Endothelial cell (in vitro differentiated cells): Measurements from ENCODE around the gene PLPP7. TPM values are rescaled to one million over a fixed set of nuclear protein-coding genes. Genes with fewer than 3 reads are reported as not detected.

Experiments
- DNase-seq: peaks from one replicate; pipeline ENCODE4 v3.0.0; 2021; ENCODE audit warnings: low spot score
- H3K27ac Mint-ChIP-seq: one replicate; pipeline ENCODE4 v1.8.0; 2021; ENCODE audit warnings: mixed read lengths, inconsistent platforms; ENCODE audit not compliant: unreplicated experiment
- H3K27me3 Mint-ChIP-seq: one replicate; pipeline ENCODE4 v1.8.0; 2021; ENCODE audit warnings: mild to moderate bottlenecking, moderate library complexity, mixed read lengths, inconsistent platforms; ENCODE audit not compliant: unreplicated experiment
- H3K36me3 Mint-ChIP-seq: one replicate; pipeline ENCODE4 v1.8.0; 2021; ENCODE audit warnings: mild to moderate bottlenecking, low read depth, mixed read lengths, inconsistent platforms; ENCODE audit not compliant: unreplicated experiment
- H3K4me1 Mint-ChIP-seq: one replicate; pipeline ENCODE4 v1.8.0; 2021; ENCODE audit warnings: mild to moderate bottlenecking, mixed read lengths, inconsistent platforms; ENCODE audit not compliant: unreplicated experiment
- H3K4me3 Mint-ChIP-seq: one replicate; pipeline ENCODE4 v1.8.0; 2021; ENCODE audit warnings: mild to moderate bottlenecking, mixed read lengths, inconsistent platforms; ENCODE audit not compliant: unreplicated experiment
- H3K9me3 Mint-ChIP-seq: one replicate; pipeline ENCODE4 v1.8.0; 2021; ENCODE audit warnings: mixed read lengths, inconsistent platforms; ENCODE audit not compliant: unreplicated experiment
- total RNA-seq: library from RNA; stranded (reverse); fragmentation: NEBNext Ultra II Directional; extraction: Animal tissue kit (Norgen Biotek cat#: 25700); gene quantifications from one replicate; pipeline ENCODE4 v1.2.1, GENCODE V29; 2021; ENCODE audit not compliant: unreplicated experiment
- TF ChIP-seq, protein P1 (sequence below): fragments of 200-600 bp; sonication (generic); IDR thresholded peaks from one replicate; pipeline ENCODE4 v1.5.0; 2021; ENCODE audit warnings: antibody characterized with exemption; ENCODE audit not compliant: unreplicated experiment

The PLPP7 gene
- total RNA-seq, 1 donor from 2014 or later: 4.9 TPM

DNA sequence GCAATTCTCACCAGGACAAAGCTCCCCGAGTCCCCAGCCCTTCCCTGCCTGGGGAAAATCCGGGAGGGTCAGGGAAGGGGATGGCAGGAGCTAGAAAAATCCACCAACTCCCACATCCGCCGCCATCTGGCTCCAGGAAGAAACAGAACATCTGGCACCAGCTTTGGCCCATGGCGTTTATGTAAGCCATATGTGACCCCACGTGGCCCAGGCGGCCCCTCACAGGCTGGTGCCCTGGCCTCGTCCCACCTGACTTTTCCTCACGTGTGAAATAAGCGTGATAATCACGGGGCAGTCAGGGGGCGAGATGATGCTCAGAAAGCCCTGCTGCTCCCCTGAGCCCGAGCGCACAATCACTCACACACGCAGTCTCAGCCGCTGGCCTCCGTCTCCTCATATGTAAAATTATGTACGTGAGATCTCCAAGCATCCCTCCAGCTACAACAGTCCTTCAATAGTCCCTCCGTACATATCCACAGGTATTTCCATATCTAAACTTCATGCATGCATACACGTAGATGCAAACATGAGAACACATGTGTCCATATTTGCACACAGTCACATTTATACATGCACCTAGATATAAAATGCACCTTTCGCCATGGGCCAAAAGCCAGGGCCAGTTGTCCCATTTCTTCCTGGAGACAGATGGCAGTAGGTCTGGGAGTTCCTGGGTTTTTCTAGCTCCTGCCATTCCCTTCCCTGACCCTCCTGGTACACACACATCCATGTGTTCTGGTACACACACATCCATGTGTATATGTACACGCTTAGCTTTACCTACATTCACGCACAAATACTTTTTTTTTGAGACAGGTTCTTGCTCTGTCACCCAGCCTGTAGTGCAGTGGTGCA is 28.9 kb downstream of the PLPP7 start:
- Mint-ChIP-seq H3K9me3 (no peaks in the 10 kb centered on the region), H3K36me3 (no peaks in the 10 kb centered on the region), H3K27me3 (peaks cover 5% of the 10 kb centered on the region), H3K27ac (no peak overlapping the region), H3K4me3 (no peak overlapping the region), H3K4me1 (no peaks in the 10 kb centered on the region)
- TF ChIP-seq, protein P1, sequence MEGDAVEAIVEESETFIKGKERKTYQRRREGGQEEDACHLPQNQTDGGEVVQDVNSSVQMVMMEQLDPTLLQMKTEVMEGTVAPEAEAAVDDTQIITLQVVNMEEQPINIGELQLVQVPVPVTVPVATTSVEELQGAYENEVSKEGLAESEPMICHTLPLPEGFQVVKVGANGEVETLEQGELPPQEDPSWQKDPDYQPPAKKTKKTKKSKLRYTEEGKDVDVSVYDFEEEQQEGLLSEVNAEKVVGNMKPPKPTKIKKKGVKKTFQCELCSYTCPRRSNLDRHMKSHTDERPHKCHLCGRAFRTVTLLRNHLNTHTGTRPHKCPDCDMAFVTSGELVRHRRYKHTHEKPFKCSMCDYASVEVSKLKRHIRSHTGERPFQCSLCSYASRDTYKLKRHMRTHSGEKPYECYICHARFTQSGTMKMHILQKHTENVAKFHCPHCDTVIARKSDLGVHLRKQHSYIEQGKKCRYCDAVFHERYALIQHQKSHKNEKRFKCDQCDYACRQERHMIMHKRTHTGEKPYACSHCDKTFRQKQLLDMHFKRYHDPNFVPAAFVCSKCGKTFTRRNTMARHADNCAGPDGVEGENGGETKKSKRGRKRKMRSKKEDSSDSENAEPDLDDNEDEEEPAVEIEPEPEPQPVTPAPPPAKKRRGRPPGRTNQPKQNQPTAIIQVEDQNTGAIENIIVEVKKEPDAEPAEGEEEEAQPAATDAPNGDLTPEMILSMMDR: no peak
- no peak for DNase-seq

DNA sequence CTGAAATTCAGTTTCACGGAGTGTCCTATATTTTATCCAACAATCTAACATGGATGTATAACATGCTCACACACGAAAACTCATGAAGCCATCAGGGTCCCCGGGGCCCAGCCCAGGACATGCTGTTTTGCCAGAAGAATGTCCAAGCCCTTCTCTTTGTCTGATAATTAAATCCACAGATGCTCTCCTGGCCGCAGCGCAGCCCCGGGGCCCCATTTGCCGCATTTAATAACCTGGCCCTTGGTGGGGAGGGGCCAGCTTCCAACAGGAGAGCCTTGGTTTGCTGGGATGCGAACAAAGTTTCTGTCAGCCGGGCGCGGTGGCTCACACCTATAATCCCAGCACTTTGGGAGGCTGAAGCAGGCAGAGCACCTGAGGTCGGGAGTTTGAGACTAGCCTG is 30.0 kb downstream of the PLPP7 start:
- H3K4me3 Mint-ChIP-seq: no peak overlapping the region
- TF ChIP-seq, protein P1: no peak
- H3K4me1 Mint-ChIP-seq: no peaks in the 10 kb centered on the region

DNA sequence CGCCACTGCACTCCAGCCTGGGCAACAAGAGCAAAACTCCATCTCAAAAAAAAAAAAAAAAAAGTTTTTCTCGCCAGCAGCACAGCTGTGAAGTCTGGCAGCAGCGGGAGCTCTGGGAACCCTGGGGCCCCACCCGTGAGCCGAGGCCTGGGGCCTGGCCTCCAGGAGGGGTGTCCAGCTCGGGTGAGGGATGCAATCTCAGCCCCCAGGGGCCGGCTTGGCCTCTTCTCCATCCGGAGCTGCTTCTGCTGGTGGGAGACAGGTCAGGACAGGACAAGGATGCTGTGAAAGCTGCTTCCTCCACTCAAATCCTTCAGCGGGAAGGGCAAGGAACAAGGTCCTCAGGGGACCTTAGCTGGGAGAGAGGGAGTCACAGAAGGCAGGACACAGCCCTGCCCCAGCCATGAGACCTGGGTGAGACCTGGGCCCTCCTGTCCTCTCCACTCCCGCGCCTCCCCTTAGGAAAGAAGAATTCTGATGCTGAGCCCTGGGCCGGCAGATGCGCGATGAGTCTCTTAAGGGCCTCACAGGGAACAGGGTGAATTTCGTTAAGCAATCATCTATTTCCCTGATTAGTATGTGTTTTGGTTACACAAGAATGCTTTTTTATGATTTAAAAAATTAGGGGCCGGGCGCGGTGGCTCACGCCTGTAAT is 30.6 kb downstream of the PLPP7 start:
- peaks cover 4% of the 10 kb centered on the region for H3K27me3 Mint-ChIP-seq
- TF ChIP-seq, protein P1: no peak
- no peaks in the 10 kb centered on the region for H3K9me3 Mint-ChIP-seq
- H3K4me3 Mint-ChIP-seq: no peak overlapping the region
- H3K27ac Mint-ChIP-seq: no peak overlapping the region
- DNase-seq: no peak
- H3K36me3 Mint-ChIP-seq: no peaks in the 10 kb centered on the region
- H3K4me1 Mint-ChIP-seq: no peaks in the 10 kb centered on the region

More for the DNA sequence above, 30.0 kb downstream of the PLPP7 start:
- no peak for DNase-seq
- peaks cover 4% of the 10 kb centered on the region for H3K27me3 Mint-ChIP-seq
- no peak overlapping the region for H3K27ac Mint-ChIP-seq
- H3K36me3 Mint-ChIP-seq: no peaks in the 10 kb centered on the region
- no peaks in the 10 kb centered on the region for H3K9me3 Mint-ChIP-seq

DNA sequence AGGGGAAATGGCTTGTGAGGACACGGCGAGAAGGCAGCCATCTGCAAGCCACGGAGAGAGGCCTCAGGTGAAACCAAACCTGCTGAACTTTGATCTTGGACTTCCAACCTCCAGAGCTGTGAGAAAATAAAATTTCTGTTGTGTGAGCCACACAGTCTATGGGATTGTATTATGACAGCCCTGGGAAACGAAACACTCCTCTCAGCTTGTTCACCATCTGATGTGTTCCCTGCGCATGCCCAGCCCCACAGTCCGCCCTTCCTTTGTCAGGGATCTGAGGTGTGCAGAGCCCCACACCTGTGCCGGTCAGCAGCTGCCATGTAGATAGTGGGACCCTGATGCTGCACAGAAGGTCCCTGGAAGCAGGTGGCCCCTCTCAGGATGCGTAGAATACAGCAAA is 34.1 kb downstream of the PLPP7 start:
- TF ChIP-seq, protein P1: no peak
- H3K36me3 Mint-ChIP-seq: no peaks in the 10 kb centered on the region
- DNase-seq: no peak
- no peaks in the 10 kb centered on the region for H3K4me1 Mint-ChIP-seq
- H3K4me3 Mint-ChIP-seq: no peak overlapping the region
- H3K9me3 Mint-ChIP-seq: no peaks in the 10 kb centered on the region
- no peak overlapping the region for H3K27ac Mint-ChIP-seq
- H3K27me3 Mint-ChIP-seq: peaks cover 3% of the 10 kb centered on the region
